K562 (cell line): ENCODE data around the gene FABP3. TPM values are rescaled to one million over a fixed set of nuclear protein-coding genes. Genes with fewer than 3 reads are reported as not detected.

Source experiments
- ATAC-seq: fragments of 200-7000 bp; cut with Tn5 transposase; 3 replicates; pipeline ENCODE4 v1.9.1; 2020; ENCODE audit warnings: moderate library complexity
- BruUV-seq: library from RNA; stranded (reverse); fragments of 400-500 nt; replicated peaks from 2 replicates; lab custom pipeline; 2021; lab: Mats Ljungman, UMichigan
- CTCF ChIA-PET: fragments of 300-600 bp; formaldehyde crosslinking; extraction: SDS; loops from one replicate; lab custom pipeline; 2021; ENCODE audit warnings: low intra/inter-chr PET ratio; lab: Yijun Ruan, JAX
- POLR2A ChIA-PET: fragments of 300-600, 350-650 bp; sonication (Branson Sonifier 250); formaldehyde crosslinking; extraction: SDS; loops from one replicate; lab custom pipeline; 2021; ENCODE audit warnings: antibody characterized with exemption, inconsistent platforms; lab: Yijun Ruan, JAX
- DNase-seq, 4 experiments: peaks; one replicate each; pipeline versions ENCODE4 v3.0.0 to v3.0.0-alpha.2; 2011 to 2018; ENCODE audit warnings: low spot score in 3 of 4, mixed read lengths in 3 of 4; ENCODE audit errors: extremely low read depth in 1 of 4
- FAIRE-seq: peaks from 2 replicates; lab custom pipeline; 2011; peaks lifted over from hg19 to GRCh38; lab: Jason Lieb, UNC
- H2AFZ ChIP-seq: 2 replicates; pipeline ENCODE4 v1.6.0; 2011; ENCODE audit warnings: low read depth, low read length, control low read depth, inconsistent platforms
- H3K27ac ChIP-seq: fragments of 200-600 bp; 3 replicates; pipeline ENCODE4 v1.8.0; 2011; ENCODE audit warnings: low read depth, mild to moderate bottlenecking, control low read depth, inconsistent platforms, low read length, moderate library complexity, mixed read lengths; ENCODE audit errors: extremely low read depth
- H3K27me3 ChIP-seq, 2 experiments: fragments of 300-600 bp in 1 of 2; 2 replicates in 1 of 2; 3 replicates in 1 of 2; pipeline versions ENCODE4 v1.6.0 to v1.8.0; 2011; ENCODE audit warnings: inconsistent platforms in 2 of 2, low read length in 2 of 2, mild to moderate bottlenecking in 1 of 2, mixed read lengths in 1 of 2, moderate library complexity in 1 of 2; ENCODE audit not compliant: control insufficient read depth in 2 of 2, insufficient read depth in 2 of 2
- H3K36me3 ChIP-seq: fragments of 300-600 bp; 3 replicates; pipeline ENCODE4 v1.8.0; 2011; ENCODE audit warnings: mild to moderate bottlenecking, low read length, inconsistent platforms; ENCODE audit not compliant: control insufficient read depth, insufficient read depth
- H3K4me1 ChIP-seq, 2 experiments: fragments of 200-600 bp in 1 of 2; replicated peaks in 1 of 2; 2 replicates in 1 of 2; 3 replicates in 1 of 2; pipeline versions ENCODE4 v1.5.1 to v1.8.0; 2011; ENCODE audit warnings: inconsistent platforms in 2 of 2, low read length in 2 of 2, mild to moderate bottlenecking in 1 of 2, mixed read lengths in 1 of 2, moderate library complexity in 1 of 2; ENCODE audit not compliant: control insufficient read depth in 2 of 2, insufficient read depth in 2 of 2
- H3K4me2 ChIP-seq: 2 replicates; pipeline ENCODE4 v1.6.1; 2011; ENCODE audit warnings: low read length, control low read depth, inconsistent platforms, mixed read lengths; ENCODE audit not compliant: insufficient read depth
- H3K4me3 ChIP-seq: fragments of 200-600 bp; sonication (generic), shearing (Covaris generic); 2 replicates; pipeline ENCODE4 v1.5.1; 2016; ENCODE audit warnings: control low read depth, inconsistent platforms
- H3K79me2 ChIP-seq: fragments of 200-600 bp; 3 replicates; pipeline ENCODE4 v1.8.0; 2011; ENCODE audit warnings: low read length, inconsistent platforms; ENCODE audit not compliant: control insufficient read depth, insufficient read depth
- H3K9ac ChIP-seq, 2 experiments: 2 replicates each; pipeline versions ENCODE4 v1.6.0 to v1.6.1; 2011; ENCODE audit warnings: low read depth in 2 of 2, low read length in 2 of 2, control low read depth in 1 of 2, inconsistent platforms in 1 of 2, mild to moderate bottlenecking in 1 of 2, mixed read lengths in 1 of 2; ENCODE audit not compliant: insufficient read depth in 1 of 2
- H3K9me1 ChIP-seq: one replicate; pipeline ENCODE4 v1.6.0; 2011; ENCODE audit warnings: inconsistent platforms, mild to moderate bottlenecking, low read length, moderate library complexity; ENCODE audit not compliant: control insufficient read depth, insufficient read depth
- H3K9me3 ChIP-seq: replicated peaks from 2 replicates; pipeline ENCODE4 v1.5.1; 2011; ENCODE audit warnings: low read depth, low read length, inconsistent platforms; ENCODE audit not compliant: control insufficient read depth, insufficient read depth
- H4K20me1 ChIP-seq: replicated peaks from 2 replicates; pipeline ENCODE4 v1.6.1; 2011; ENCODE audit warnings: low read length, inconsistent platforms, mixed read lengths; ENCODE audit not compliant: control insufficient read depth, insufficient read depth
- BRD9 ChIP-seq: fragments of 450-650 bp; IDR thresholded peaks from 2 replicates; pipeline ENCODE4 v1.6.1; 2018; ENCODE audit warnings: low read depth; ENCODE audit not compliant: partially characterized antibody
- HDGF ChIP-seq: fragments of 450-650 bp; IDR thresholded peaks from 2 replicates; pipeline ENCODE4 v1.6.1; 2016
- HMGN3 ChIP-seq: IDR thresholded peaks from 2 replicates; pipeline ENCODE4 v1.6.1; 2011; ENCODE audit warnings: borderline replicate concordance, low read depth, mild to moderate bottlenecking, mixed read lengths, low read length; ENCODE audit not compliant: insufficient read length; ENCODE audit errors: extremely low read depth
- NBN ChIP-seq: fragments of 450-650 bp; IDR thresholded peaks from 2 replicates; pipeline ENCODE4 v1.6.1; 2016; ENCODE audit warnings: low read depth, mild to moderate bottlenecking
- NCOA2 ChIP-seq, 2 experiments: fragments of 450-650 bp; IDR thresholded peaks; 2 replicates each; pipeline ENCODE4 v1.6.1; 2018; ENCODE audit warnings: mild to moderate bottlenecking in 2 of 2, moderate library complexity in 1 of 2; ENCODE audit not compliant: partially characterized antibody in 2 of 2
- NCOA4 ChIP-seq: fragments of 450-650 bp; IDR thresholded peaks from 2 replicates; pipeline ENCODE4 v1.6.1; 2018; ENCODE audit warnings: mild to moderate bottlenecking; ENCODE audit not compliant: partially characterized antibody
- PRMT5 ChIP-seq: sonication (generic); formaldehyde crosslinking; IDR thresholded peaks from 2 replicates; pipeline ENCODE4 v1.5.0; 2020; ENCODE audit warnings: missing genetic modification reagents
- SIN3A ChIP-seq, 2 experiments: fragments of 150-350 bp in 1 of 2; IDR thresholded peaks; 2 replicates each; pipeline ENCODE4 v1.6.1; 2011 to 2016; ENCODE audit warnings: borderline replicate concordance in 2 of 2, low read depth in 2 of 2, low read length in 2 of 2, mild to moderate bottlenecking in 2 of 2, moderate library complexity in 2 of 2; ENCODE audit not compliant: control insufficient read depth in 1 of 2
- SMAD2 ChIP-seq: fragments of 150-350 bp; IDR thresholded peaks from 2 replicates; pipeline ENCODE4 v1.6.1; 2014; ENCODE audit warnings: low read depth, mild to moderate bottlenecking, low read length
- ZFX ChIP-seq: sonication (generic); formaldehyde crosslinking; IDR thresholded peaks from 2 replicates; pipeline ENCODE4 v1.8.0; 2022; ENCODE audit warnings: mild to moderate bottlenecking, missing genetic modification reagents, moderate library complexity
- ZNF124 ChIP-seq: sonication (generic); formaldehyde crosslinking; IDR thresholded peaks from 2 replicates; pipeline ENCODE4 v1.8.1; 2022; ENCODE audit warnings: missing genetic modification reagents
- ZNF184 ChIP-seq: sonication (generic); formaldehyde crosslinking; IDR thresholded peaks from 2 replicates; pipeline ENCODE4 v1.5.0; 2020; ENCODE audit warnings: missing genetic modification reagents
- ZNF75A ChIP-seq: fragments of 450-650 bp; formaldehyde crosslinking; IDR thresholded peaks from 2 replicates; pipeline ENCODE4 v1.4.0; 2020; ENCODE audit warnings: mild to moderate bottlenecking
- WGBS: fragments of 100-300 bp; shearing (Covaris generic); methylation state at CpG from one replicate; pipeline ENCODE4 v1.1.6; 2016; ENCODE audit warnings: low coverage, mixed read lengths; ENCODE audit not compliant: insufficient coverage; ENCODE audit errors: missing lambda C conversion rate; 5-methylcytosine and 5-hydroxymethylcytosine counted together
- in situ Hi-C: fragments of 300-500 bp; cut with MboI; formaldehyde crosslinking; loops from 4 replicates; pipeline ENCODE4 v1.15.0; 2018; ENCODE audit warnings: inconsistent platforms, mixed read lengths
- intact Hi-C: fragments of 100-400 bp; cut with micrococcal nuclease; formaldehyde crosslinking; loops from 2 replicates; pipeline ENCODE4 v1.14.2; 2022
- polyA plus RNA-seq, 8 experiments: library from polyadenylated mRNA; depleted of rRNA in 4 of 8; stranded (reverse) in 5 of 8; unstranded in 3 of 8; fragments of >200 nt; fragmentation: Nextera tagmentation in 2 of 8; fragmentation: Illumina TruSeq in 1 of 8; extraction: Ambion mirVana in 2 of 8; extraction: Trizol in 1 of 8; gene quantifications; 2 replicates each; pipeline versions ENCODE4 v1.2.1 to v1.2.3, GENCODE V29; 2011 to 2014; ENCODE audit warnings: inconsistent platforms in 1 of 8, missing spikeins in 1 of 8
- total RNA-seq, 7 experiments: library from RNA; depleted of rRNA in 6 of 7; stranded (reverse); fragments of >200 nt in 6 of 7; fragmentation: Illumina TruSeq in 2 of 7; extraction: Trizol in 2 of 7; gene quantifications; 2 replicates each; pipeline versions ENCODE4 v1.2.1 to v1.2.3, GENCODE V29; 2011 to 2021; ENCODE audit warnings: low replicate concordance in 1 of 7
- TF ChIP-seq, protein P1 (sequence below): sonication (generic); formaldehyde crosslinking; IDR thresholded peaks from 2 replicates; pipeline ENCODE4 v1.8.0; 2022; ENCODE audit warnings: missing genetic modification reagents, mild to moderate bottlenecking, borderline replicate concordance
- TF ChIP-seq, protein P2 (sequence below), 2 experiments: IDR thresholded peaks; 2 replicates each; pipeline ENCODE4 v1.6.1; 2011; ENCODE audit warnings: borderline replicate concordance in 1 of 2, control low read depth in 1 of 2, low read depth in 1 of 2, low read length in 1 of 2, mild to moderate bottlenecking in 1 of 2, mixed read lengths in 1 of 2, moderate library complexity in 1 of 2; ENCODE audit not compliant: insufficient read depth in 1 of 2, insufficient read length in 1 of 2, poor library complexity in 1 of 2, severe bottlenecking in 1 of 2; ENCODE audit errors: extremely low read depth in 1 of 2

Gene FABP3
- total and polyA plus RNA-seq, 9 of the 15 experiments (the other 6 are each of a cell fraction or from before 2014, with no cell fraction given), result 0.22 TPM; not detected in 8

DNA sequence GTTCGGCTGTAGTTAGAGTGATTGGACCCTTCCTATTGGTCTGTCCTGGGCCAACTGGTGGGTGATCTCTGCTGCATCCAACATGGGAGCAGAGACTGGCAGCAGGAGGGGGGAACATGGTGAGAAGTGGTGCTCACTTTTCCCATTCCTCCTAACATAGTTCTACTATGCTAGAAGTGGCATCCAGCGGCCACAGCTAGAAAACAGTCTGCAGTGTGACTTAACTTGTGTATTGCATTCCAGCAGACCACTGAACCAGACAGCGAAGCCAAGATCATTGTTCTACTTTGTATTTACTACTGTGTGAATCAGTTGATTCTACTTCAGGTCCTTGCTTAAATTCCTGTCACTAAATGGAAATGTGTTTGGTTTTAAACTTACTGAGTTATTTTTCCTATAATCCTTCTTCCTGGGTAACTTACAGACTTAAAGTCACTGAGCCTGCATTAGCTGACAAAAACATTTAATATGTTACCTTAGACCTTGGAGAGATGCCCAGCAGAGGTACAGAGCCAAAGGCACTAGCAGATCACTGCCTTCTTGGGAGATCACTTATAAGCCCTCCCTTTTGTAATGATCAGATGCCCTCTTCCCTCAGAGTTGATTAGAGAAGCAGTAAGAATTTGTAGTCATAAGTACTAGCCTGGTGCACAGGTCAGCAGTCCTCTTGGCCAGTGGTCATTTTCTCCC, 8.2 kb downstream of the FABP3 start:
- Histone ChIP-seq H3K79me2 (no peaks in the 10 kb centered on the region), H3K4me2 (no peak overlapping the region), H4K20me1 (0 out of 2 replicates have a peak, but pooled peaks cover 3% of the 10 kb centered on the region), H3K9ac (no peak overlapping the region), H3K27me3 (no peaks in the 10 kb centered on the region), H3K4me1 (peaks cover 6 to 10% of the 10 kb centered on the region in 2 experiments; a peak in 3 of 5 replicates), H2AFZ (no peak overlapping the region), H3K36me3 (peaks cover 51% of the 10 kb centered on the region), H3K9me1 (no peaks in the 10 kb centered on the region), H3K27ac (no peak overlapping the region), H3K9me3 (no peaks in the 10 kb centered on the region), H3K4me3 (no peak overlapping the region)
- POLR2A ChIA-PET, result interaction anchor here (0.6 to 0.8 kb wide), 2 partner anchors 8 to 46 kb away, joined by 3 read pairs; partner anchors contain the start of gene FABP3
- no peak for ATAC-seq
- no peak for DNase-seq
- intact Hi-C loops, result no loop called here
- TF ChIP-seq NCOA2 (IDR thresholded peaks at IDR 0.05; ENCODE audit: partially characterized antibody in 2 of 2) (no peak), BRD9 (no peak), PRMT5 (CRISPR knock-in tag) (no peak), ZNF184 (CRISPR knock-in tag) (no peak), NBN (no peak), HMGN3 (no peak), SIN3A (IDR thresholded peaks at IDR 0.05; ENCODE audit: borderline replicate concordance in 2 of 2, control insufficient read depth in 1 of 2, low read depth in 2 of 2, low read length in 2 of 2) (no peak), HDGF (no peak), SMAD2 (no peak), ZNF75A (CRISPR knock-in tag) (no peak), ZFX (no peak), ZNF124 (CRISPR knock-in tag) (no peak), NCOA4 (no peak)
- TF ChIP-seq, protein P1, sequence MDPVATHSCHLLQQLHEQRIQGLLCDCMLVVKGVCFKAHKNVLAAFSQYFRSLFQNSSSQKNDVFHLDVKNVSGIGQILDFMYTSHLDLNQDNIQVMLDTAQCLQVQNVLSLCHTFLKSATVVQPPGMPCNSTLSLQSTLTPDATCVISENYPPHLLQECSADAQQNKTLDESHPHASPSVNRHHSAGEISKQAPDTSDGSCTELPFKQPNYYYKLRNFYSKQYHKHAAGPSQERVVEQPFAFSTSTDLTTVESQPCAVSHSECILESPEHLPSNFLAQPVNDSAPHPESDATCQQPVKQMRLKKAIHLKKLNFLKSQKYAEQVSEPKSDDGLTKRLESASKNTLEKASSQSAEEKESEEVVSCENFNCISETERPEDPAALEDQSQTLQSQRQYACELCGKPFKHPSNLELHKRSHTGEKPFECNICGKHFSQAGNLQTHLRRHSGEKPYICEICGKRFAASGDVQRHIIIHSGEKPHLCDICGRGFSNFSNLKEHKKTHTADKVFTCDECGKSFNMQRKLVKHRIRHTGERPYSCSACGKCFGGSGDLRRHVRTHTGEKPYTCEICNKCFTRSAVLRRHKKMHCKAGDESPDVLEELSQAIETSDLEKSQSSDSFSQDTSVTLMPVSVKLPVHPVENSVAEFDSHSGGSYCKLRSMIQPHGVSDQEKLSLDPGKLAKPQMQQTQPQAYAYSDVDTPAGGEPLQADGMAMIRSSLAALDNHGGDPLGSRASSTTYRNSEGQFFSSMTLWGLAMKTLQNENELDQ, result no peak
- TF ChIP-seq, protein P2, sequence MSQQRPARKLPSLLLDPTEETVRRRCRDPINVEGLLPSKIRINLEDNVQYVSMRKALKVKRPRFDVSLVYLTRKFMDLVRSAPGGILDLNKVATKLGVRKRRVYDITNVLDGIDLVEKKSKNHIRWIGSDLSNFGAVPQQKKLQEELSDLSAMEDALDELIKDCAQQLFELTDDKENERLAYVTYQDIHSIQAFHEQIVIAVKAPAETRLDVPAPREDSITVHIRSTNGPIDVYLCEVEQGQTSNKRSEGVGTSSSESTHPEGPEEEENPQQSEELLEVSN (IDR thresholded peaks at IDR 0.05; ENCODE audit: borderline replicate concordance in 1 of 2, extremely low read depth in 1 of 2, insufficient read depth in 1 of 2, insufficient read length in 1 of 2, low read depth in 1 of 2, low read length in 1 of 2, poor library complexity in 1 of 2, severe bottlenecking in 1 of 2), result no peak
- in situ Hi-C loops, result no loop called here
- 78% methylated on average over 3 of the region's 3 CpGs for WGBS
- no TSS peak for BruUV-seq
- no peak for FAIRE-seq
- CTCF ChIA-PET, result no interaction called here
